Measurements from ENCODE around the gene ETV3L.

- TF ChIP-seq CTCF (IDR thresholded peaks at IDR 0.05) (no peak), POLR2A (IDR thresholded peaks at IDR 0.05) (no peak)
These were observed 12.0 kb upstream of the ETV3L start for GRCh38 chr1:157111396-157112165.
